HG02870 (cell line): Measurements from ENCODE around the gene MPLKIP.
A peak's percentile ranks its signal among the peaks of the same experiment; 100 is the strongest.
"Not testable (repeated sequence)": the region's sequence is repeated elsewhere in the genome, so short reads cannot be mapped to it uniquely, and the experiment has no call there.

ENCODE experiments used
- ATAC-seq: cut with Tn5 transposase; IDR thresholded peaks from one replicate; pipeline ENCODE4 v1.9.1; 2021; ENCODE audit warnings: mild to moderate bottlenecking, moderate library complexity; ENCODE audit not compliant: unreplicated experiment

The MPLKIP gene

DNA sequence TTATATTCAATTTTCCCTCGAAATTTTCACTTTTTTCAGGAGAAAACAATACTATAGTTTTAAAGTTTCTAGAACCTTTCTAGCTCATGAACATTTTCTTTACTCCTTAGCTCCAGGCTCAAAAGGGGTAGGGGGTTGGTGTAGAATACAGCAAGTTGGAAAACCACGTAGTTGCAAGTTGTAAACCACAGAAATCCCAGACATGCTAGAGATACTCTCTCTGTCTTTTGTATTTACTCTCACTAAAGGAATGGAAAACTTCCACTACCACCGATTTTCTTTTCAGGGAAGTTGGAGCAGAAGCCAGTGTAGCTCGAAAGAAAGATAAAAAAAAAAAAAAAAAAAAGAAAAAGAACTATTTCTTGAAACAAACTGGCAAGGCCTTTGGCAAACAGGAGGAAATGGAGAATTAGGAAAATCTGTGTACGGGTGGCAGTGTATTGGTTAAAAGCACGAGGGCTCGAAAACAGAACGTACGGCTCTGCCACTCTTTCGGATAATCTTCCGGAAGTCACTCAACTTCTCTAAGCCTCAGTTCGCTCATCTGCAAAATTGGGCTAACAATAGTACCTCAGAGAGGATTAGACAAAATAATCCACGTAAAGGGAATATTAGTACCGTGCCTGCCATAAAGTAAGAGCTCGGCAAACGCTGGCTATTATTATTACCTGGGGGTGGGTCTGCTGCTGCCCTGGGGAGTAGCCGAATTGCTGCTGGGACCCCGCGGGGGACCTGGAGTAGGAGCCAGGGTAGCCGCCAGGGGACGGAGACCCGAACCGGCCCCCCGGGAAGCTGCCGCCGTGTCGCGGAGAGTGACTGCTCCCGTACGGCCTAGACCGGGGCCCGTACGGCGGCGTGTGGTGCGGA is 628 bp downstream of the MPLKIP start:
- ATAC-seq: peak; percentile 7

GRCh38 chr7:40122940-40123254 is 11.5 kb downstream of the MPLKIP start:
- ATAC-seq: no peak

- not testable (repeated sequence) for ATAC-seq
Measured at GRCh38 chr7:40122100-40122939, 12.1 kb downstream of the MPLKIP start.

DNA sequence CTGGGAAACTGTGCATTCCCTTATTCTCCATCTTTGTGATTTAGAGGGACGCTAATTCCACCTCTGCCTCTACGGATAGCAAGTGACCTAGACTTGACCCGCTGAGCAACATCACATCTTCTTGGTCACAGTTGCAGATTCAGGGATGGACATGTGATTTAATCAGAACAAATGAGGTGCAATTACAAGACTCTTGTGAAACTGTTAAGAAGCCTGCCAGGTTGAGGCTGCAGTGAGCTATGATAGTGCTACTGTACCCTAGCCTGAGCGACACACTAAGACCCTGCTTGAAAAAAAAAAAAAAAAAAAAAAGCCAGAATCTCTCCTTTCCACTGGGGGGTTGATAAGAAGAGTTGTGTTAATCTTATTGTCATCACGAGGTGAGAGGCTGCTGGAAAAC is 14.4 kb downstream of the MPLKIP start:
- ATAC-seq: no peak

GRCh38 chr7:40118201-40118600 is 16.2 kb downstream of the MPLKIP start:
- not testable (repeated sequence) for ATAC-seq

GRCh38 chr7:40117199-40117598 is 17.2 kb downstream of the MPLKIP start:
- not testable (repeated sequence) for ATAC-seq

DNA sequence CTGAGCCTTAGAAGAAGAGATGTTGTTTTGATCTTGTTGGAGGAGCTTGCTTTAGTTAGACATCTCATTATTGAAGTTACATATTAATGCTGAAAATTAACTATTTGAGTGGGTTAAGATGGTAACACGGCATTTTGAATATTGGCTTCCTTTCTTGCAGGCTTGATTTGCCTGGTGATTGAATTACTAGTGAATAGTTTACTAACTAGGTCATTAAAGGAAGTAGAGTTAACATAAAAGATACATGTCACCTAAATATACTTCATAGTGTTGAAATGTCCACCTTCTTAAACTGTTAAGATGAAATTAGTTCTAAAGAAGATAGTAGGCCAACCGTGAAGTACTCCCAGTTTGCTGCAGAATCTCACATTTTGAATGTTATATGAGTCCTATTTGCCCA is 18.5 kb downstream of the MPLKIP start:
- ATAC-seq: no peak

DNA sequence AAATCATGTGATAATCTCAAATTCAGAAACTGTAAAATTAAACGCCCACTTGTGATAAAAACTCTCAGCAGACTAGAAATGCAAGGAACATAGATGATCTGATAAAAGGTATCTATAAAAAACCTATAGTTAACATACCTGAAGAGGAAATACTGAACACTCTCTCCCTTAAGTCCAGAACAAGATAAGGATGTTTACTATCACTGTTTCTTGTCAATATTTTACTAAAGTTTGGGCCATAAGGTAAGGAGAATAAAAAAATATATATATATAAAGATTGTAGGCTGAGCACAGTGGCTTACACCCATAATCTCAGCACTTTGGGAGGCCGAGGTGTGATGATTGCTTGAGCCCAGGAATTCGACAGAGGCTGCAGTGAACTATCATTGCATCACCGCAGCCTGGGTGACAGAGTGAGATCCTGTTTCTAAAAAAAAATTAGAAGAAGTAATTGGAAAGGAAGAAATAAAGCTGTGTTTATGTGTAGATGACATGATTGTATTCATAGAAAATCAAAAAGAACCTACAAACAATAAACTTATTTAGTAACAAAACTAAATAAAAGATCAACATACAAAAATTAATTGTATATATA is 28.4 kb downstream of the MPLKIP start:
- no peak for ATAC-seq

DNA sequence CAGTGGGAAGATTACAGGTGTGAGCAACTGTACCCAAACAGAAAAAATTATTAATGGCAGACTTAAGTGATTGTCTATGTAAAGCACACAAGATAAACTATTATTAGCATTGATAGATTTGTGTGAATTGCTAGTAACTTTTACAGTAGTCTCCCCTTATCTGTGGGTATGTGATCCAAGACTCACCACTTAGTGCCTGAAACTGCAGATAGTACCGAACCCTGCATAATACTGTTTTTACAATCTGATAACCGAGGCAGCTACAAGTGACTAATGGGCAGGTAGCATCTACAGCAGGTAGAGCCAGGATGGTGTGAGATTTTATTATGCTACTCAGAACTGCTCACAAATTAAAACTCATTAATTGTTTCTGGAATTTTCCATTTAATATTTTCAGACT is 31.5 kb downstream of the MPLKIP start:
- ATAC-seq: no peak

GRCh38 chr7:40101201-40101600 is 33.2 kb downstream of the MPLKIP start:
- no peak for ATAC-seq

GRCh38 chr7:40099837-40100236 is 34.6 kb downstream of the MPLKIP start:
- no peak for ATAC-seq

DNA sequence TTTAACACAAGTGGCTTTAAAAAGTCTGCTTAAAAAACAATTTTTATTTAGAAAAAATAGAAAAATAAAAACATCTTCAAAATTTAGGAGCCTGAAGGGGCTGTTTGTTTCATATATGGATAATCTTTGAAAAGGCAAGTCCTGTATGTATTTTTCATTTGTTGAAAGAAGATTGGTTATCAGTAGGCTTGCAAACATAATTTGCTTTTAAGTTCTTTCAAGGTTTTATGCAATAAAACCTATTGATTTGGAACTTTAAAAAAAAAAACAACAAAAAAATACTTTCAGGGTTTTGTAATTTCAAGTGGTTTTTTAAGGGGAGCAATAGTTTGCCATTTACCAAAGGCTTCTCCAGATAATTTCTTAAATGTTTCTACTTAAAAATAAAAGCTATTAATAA is 35.6 kb downstream of the MPLKIP start:
- ATAC-seq: no peak

DNA sequence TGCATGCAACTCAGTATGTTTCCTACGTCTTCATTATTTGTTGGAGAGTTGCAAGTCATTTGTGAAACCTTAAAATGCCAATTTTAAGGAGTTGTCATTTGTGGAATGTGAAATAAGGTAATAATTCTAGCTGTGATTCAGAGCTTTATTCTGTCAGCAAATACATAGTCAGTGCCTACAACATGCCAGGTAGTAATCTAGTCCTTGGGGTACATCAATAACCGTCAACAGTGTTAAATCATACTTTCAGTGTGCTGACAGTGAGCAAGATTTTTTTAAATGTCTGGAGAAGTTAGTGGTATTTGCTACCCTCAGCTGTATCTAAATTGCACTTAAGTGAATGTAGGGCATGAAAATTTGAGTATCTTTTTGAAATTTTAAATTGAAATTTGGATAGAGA is 36.7 kb downstream of the MPLKIP start:
- no peak for ATAC-seq

GRCh38 chr7:40095695-40096327 is 38.6 kb downstream of the MPLKIP start:
- no peak for ATAC-seq

DNA sequence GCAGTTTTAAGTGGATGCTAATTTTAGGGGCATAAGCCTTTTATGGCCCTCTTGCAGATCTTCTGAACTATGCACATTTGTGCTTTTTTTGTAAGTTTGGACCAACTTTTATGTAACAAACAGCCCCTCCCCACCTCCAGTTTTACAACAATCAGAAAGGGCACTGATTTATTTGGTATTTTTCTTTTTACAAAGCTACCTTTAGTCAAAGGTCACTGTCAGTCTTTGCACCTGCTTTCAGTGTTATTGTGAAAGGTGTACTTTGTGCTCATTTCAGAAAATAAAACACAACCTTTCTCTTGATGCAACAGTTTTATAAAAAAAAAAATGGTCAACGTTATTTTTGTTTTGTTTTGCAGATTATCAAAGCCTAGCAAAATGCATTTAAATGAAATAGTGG is 39.2 kb downstream of the MPLKIP start:
- no peak for ATAC-seq

GRCh38 chr7:40093631-40094350 is 40.6 kb downstream of the MPLKIP start:
- no peak for ATAC-seq

DNA sequence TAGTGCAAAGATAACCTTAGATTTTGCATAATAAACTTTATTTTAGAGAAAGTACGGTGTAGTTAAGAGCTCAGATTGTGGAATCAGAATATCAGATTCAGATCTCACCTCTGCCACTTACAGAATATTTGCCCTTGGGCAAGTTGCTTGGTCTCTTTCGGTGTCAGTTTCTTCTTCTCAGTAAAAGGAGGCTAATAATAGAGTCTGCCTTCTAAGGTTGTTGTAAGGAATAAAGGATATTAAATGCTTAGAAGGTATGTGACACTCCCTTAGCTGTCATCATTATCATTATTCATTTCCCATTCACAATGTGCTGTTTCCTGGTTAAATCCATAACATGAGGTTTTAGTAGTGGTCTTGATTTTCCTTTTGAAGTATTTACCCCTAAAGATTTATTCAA is 42.2 kb downstream of the MPLKIP start:
- no peak for ATAC-seq

DNA sequence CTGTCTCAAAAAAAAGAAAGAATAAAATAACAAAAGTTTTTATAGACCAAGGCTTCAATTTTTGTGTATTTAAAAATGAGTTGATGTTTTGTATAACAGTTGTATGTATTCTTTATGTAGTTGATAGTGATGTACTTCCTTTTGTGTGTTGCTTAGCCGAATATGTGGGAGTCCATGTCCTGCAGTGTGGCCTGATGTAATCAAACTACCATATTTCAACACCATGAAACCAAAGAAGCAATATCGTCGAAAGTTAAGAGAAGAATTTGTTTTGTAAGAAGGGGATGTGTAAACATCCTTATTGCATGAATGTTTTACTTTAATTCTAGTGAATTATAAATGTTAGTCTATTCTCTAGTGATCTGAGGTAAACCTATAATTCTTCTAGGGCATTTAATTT is 56.6 kb downstream of the MPLKIP start:
- no peak for ATAC-seq
